ENCODE results near the gene SMC5.

DNA sequence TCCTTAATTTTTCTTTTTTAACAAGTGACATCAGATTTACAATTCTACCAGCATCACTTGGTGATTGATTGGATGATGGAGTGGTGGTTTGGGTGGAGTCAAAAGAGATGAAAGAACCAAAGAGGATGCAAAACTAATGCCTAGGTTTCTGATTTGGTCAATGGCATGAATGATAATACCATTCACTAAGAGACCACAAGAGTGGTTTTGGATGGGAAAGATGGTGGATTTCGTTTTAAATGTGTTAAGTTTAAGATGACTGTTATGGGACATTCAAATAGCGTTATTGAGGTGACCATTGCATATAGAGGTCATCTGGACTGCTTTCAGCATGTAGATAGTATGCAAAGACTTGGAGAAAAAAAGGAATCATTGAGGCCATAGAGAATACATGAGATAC is 3.6 kb downstream of the SMC5 start:
- TF ChIP-seq, protein P1, sequence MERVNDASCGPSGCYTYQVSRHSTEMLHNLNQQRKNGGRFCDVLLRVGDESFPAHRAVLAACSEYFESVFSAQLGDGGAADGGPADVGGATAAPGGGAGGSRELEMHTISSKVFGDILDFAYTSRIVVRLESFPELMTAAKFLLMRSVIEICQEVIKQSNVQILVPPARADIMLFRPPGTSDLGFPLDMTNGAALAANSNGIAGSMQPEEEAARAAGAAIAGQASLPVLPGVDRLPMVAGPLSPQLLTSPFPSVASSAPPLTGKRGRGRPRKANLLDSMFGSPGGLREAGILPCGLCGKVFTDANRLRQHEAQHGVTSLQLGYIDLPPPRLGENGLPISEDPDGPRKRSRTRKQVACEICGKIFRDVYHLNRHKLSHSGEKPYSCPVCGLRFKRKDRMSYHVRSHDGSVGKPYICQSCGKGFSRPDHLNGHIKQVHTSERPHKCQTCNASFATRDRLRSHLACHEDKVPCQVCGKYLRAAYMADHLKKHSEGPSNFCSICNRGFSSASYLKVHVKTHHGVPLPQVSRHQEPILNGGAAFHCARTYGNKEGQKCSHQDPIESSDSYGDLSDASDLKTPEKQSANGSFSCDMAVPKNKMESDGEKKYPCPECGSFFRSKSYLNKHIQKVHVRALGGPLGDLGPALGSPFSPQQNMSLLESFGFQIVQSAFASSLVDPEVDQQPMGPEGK (CRISPR knock-in tag; IDR thresholded peaks at IDR 0.05; ENCODE audit: borderline replicate concordance): no peak
- TF ChIP-seq ZFP30 (CRISPR knock-in tag; IDR thresholded peaks at IDR 0.05) (no peak), ZFP3 (CRISPR knock-in tag; IDR thresholded peaks at IDR 0.05) (no peak), ARNTL (CRISPR knock-in tag; IDR thresholded peaks at IDR 0.05; ENCODE audit: borderline replicate concordance, low read depth) (no peak), TCF4 (CRISPR knock-in tag; IDR thresholded peaks at IDR 0.05; ENCODE audit: borderline replicate concordance) (no peak)

All from SK-N-SH treated with all-trans-retinoic acid at 6 μM for 48 hours (cell line).